ENCODE data around the gene TPBGL. TPM values are rescaled to one million over a fixed set of nuclear protein-coding genes. Genes with fewer than 3 reads are reported as not detected.
A peak's percentile ranks its signal among the peaks of the same experiment; 100 is the strongest.

TPBGL gene
- total RNA-seq, 2 experiments from 2014 or later, result 0.14 to 0.28 TPM

DNA sequence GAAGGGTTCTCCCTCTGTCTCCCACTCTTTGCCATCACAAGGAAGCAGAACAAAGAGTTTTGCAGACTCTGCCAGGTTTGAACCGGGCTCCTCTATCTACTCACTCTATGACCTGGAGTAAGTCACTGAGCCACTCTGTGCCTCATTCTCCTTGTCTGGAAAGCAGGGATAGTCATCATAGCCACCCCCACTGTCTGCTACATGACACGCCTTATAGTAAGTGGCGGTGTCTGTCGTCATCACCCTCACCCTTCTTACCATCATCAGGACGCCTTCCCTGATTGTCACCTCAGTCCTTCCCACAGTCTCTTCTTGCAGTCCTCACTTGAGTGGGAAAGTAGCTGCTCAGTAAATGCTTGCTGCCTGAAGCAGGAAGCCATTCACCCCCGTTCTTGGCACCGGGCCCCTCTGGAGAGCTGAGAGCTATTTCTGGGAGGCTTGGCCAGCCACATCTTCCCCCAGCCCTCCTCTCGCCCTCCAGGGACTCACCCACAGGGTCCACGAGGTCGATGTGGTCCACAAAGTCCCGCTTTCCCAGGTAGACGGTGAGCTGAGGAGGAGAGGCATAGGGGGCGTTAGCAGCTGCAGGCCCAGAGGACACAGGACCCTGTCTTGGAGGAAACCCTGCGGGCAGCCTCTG is 46.4 kb downstream of the TPBGL start:
- Mint-ChIP-seq H3K9me3 (no peaks in the 10 kb centered on the region), H3K27me3 (no peaks in the 10 kb centered on the region), H3K4me1 (peaks cover 2% of the 10 kb centered on the region), H3K27ac (no peak overlapping the region), H3K4me3 (no peak overlapping the region), H3K36me3 (peaks cover 5% of the 10 kb centered on the region)
- POLR2A ChIA-PET, result no interaction called here
- no peak for DNase-seq
- ATAC-seq (ENCODE audit: low read depth), result no peak

DNA sequence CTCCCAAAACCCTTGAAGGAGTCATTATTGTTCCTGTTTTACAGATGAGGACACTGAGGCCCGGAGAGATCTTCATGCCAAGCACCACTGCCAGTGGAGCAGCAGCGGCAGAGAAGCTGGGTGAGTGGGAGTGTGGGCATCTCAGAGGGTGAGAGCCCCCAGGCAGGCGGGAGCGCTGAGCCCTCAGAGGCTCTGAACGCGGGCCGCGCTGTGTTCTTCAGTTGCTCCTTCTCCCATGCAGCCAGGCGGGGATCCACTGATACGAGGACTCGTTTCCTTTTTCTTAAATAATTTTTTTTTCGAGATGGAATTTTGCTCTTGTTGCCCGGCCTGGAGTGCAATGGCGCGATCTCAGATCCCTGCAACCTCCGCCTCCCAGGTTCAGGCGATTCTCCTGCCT is 47.0 kb downstream of the TPBGL start:
- Mint-ChIP-seq H3K4me1 (peaks cover 2% of the 10 kb centered on the region), H3K27me3 (no peaks in the 10 kb centered on the region), H3K36me3 (peaks cover 5% of the 10 kb centered on the region), H3K9me3 (no peaks in the 10 kb centered on the region), H3K4me3 (no peak overlapping the region), H3K27ac (no peak overlapping the region)
- DNase-seq (no peak), ATAC-seq (ENCODE audit: low read depth) (no peak)
- POLR2A ChIA-PET, result no interaction called here

DNA sequence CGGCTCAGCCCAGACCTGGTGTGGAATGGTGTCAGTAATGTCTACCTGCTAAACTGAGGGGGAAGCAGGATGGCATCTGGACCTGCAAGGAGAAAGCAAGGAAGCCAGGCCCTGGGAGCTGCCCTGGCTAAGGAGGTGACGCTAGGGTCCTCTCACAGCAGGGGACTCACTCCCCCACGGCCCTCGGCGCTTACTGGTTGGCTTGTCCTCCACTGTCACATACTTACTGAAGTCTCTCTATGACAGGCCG is 48.9 kb downstream of the TPBGL start:
- Mint-ChIP-seq H3K4me3 (no peak overlapping the region), H3K4me1 (peaks cover 10% of the 10 kb centered on the region), H3K27ac (peak overlapping the region; percentile 43), H3K27me3 (no peaks in the 10 kb centered on the region), H3K9me3 (no peaks in the 10 kb centered on the region), H3K36me3 (peaks cover 5% of the 10 kb centered on the region)
- no peak for ATAC-seq (ENCODE audit: low read depth)
- POLR2A ChIA-PET, result no interaction called here
- no peak for DNase-seq

DNA sequence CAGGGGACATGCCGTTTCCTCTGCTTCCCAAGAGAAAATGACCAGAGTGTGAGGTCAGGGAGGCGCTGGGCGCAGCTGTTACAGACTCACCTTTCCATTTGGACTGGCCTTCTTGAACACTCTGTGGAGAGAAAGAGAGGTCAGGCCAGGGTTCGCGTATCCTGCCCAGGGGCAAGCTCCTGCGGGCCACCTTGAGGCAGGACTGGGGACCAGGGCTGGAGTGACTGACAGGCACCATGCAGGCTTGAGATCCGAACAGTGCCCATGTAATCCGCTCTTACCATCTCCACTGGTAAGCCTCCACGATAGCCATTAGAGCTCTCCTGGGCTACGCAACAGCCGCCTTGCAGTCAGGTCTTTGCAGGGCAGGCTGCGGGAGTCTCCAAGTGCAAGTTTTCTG is 49.3 kb downstream of the TPBGL start:
- Mint-ChIP-seq H3K36me3 (peaks cover 5% of the 10 kb centered on the region), H3K4me1 (peaks cover 10% of the 10 kb centered on the region), H3K27ac (no peak overlapping the region), H3K27me3 (no peaks in the 10 kb centered on the region), H3K4me3 (no peak overlapping the region), H3K9me3 (no peaks in the 10 kb centered on the region)
- DNase-seq, result no peak
- no peak for ATAC-seq (ENCODE audit: low read depth)
- POLR2A ChIA-PET, result no interaction called here

- POLR2A ChIA-PET, result no interaction called here
- DNase-seq (no peak), ATAC-seq (ENCODE audit: low read depth) (no peak)
- Mint-ChIP-seq H3K9me3 (no peaks in the 10 kb centered on the region), H3K27ac (no peak overlapping the region), H3K27me3 (no peaks in the 10 kb centered on the region), H3K36me3 (peaks cover 14% of the 10 kb centered on the region), H3K4me3 (no peak overlapping the region), H3K4me1 (peaks cover 10% of the 10 kb centered on the region)
These were observed 51.2 kb downstream of the TPBGL start for GRCh38 chr11:75291741-75292140.

DNA sequence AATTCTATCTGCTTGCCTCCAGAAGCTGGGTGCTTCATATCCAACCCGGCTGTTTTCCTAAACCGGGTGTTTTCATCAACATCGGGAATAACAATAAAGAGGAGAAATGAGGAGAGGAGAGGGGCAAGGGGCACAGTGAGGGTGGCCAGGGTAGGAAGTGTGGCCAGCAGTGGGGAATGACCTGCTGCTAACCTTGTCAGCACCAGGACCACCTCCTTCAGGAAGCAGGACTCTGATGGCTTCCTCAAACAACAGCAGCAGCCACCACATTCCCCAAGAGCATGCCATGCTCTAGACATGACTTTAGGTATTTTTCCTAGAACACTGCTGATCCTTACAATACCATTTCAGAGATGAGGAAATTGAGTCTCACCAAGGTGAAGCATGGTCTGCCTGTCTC is 52.4 kb downstream of the TPBGL start:
- DNase-seq, result no peak
- Mint-ChIP-seq H3K9me3 (no peaks in the 10 kb centered on the region), H3K27ac (peak overlapping the region; percentile 12), H3K4me1 (peaks cover 8% of the 10 kb centered on the region), H3K36me3 (peaks cover 19% of the 10 kb centered on the region), H3K4me3 (no peak overlapping the region), H3K27me3 (no peaks in the 10 kb centered on the region)
- no peak for ATAC-seq (ENCODE audit: low read depth)
- POLR2A ChIA-PET, result no interaction called here

Other genes starting within 250 kb of the TPBGL start
- not detected for gene OR2AT4, start 143.9 kb upstream of the TPBGL start, total RNA-seq
- gene SLCO2B1, start 89.7 kb upstream of the TPBGL start, total RNA-seq, result 1 to 10 TPM; 1.1 to 2.6 TPM
- gene ARRB1, start 110.9 kb downstream of the TPBGL start, total RNA-seq, result 10 to 100 TPM; 61.8 to 64.8 TPM
- gene RPS3, start 158.7 kb downstream of the TPBGL start, total RNA-seq, result 1,000 to 10,000 TPM; 3,289 to 3,447 TPM
- under 1 TPM; 0.55 to 0.65 TPM for gene KLHL35, start 192.4 kb downstream of the TPBGL start, total RNA-seq

Measured in activated naive CD8-positive, alpha-beta T cell treated with anti-CD3 and anti-CD28 coated beads, Interleukin-2, amount 10 ng/mL, durations not matched to agents 7 days and 5 days (primary cell).